Left kidney (tissue), 2 donors: ENCODE results near the gene NRL. TPM values are rescaled to one million over a fixed set of nuclear protein-coding genes. Genes with fewer than 3 reads are reported as not detected.

Experiments used
- DNase-seq: peaks from one replicate; pipeline ENCODE4 v3.0.0-alpha.2; 2013
- polyA plus RNA-seq: library from polyadenylated mRNA; unstranded; fragments of 120-200 nt; gene quantifications from one replicate; pipeline ENCODE4 v1.2.1, GENCODE V29; 2013; ENCODE audit not compliant: insufficient read length

NRL gene
- polyA plus RNA-seq, 1 donor, result 2.6 TPM

DNA sequence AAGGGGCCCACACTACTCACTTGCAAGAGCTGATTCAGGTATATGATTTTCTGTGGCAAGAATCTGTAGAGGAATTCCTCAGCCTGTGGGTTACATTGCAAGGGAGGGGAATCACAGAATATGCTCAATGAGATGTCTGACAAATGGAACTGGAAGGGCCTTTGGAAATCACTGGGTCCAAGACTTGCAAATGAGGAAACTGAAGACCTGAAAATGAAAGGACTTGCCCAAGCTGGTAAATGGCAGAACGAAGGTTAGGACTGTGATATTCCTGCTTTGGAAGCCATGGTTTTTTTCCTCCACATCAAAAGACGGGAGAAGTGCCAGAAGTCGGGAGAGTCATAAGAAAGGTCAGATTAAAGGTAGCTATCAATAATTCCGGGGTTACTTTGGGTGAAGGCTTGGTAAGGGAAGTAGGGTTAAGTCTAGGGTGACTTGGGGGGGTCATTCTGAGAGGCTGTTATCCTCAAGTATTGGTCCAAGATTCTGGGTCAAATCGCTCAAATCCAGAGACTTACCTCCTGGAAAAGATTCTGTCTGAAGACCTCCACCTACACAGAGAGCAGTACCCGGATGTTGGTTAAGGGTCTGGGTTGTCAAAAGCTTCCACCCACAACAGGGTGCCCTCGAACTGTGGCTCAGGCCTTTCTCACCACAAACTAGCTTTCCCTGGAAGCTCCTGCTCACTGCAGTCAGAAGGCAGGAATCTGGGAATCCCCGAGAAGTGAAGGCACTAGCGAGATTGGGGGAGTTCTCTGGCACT lies 31.1 kb upstream of the NRL start:
- DNase-seq, result no peak

DNA sequence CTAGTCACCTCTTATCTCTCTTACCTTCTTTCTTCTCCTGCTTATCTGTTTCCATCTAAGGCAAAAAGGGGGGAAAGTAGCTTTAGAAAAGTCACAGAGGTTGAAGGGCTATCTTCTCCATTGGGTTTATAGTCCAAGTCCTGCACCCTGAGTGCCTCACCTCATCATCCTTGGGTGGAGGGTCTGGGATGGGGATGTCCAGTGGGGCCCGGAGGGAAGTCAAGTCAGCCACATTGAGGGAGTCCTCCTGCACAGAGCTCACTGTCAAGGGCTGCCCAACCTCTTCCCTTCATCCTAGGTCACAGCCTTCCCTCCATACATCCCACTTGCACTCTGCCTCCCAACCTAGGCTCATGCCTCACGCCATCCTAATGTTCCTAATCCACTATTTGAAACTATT lies 30.5 kb upstream of the NRL start:
- DNase-seq, result no peak

DNA sequence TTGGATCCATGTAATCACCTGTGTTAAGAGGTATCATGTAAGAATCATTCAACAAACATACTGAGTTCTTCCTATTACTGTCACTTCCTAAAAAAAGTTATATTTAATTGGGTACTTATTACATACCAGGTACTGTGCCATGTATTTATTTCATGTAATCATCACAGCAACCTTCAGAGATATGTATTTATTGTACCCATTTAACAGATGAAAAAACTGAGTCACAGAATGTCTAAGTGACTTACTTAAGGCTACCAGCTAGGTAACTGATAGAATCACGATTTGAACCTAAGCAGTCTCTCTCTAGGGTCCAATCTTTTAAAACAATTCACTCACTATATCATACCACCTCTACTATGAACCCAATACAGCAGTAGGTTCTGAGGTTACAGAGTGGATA lies 29.7 kb upstream of the NRL start:
- DNase-seq, result no peak

DNA sequence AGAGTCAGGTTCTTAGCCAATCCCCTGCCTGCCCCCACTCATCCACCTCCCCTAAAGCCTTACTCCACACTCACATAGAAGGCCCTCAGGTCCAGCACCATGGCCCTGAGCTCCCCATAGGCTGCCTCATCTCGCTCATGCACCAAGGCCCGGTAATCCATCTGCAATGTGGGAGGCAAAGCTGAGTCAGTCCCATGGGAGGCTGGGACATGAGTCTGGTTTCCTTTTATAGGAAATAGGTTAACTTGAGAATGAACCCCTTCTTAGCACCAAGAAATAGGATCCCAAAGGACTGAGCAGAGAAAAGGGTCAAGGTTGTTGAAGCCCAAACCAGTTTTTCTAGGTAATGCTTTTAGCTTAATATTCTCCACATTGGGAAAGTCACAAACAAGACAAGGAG lies 28.8 kb upstream of the NRL start:
- DNase-seq, result no peak

- peak; percentile 100 for DNase-seq
These were observed 26.5 kb upstream of the NRL start, which contains the start of gene EMC9 for GRCh38 chr14:24141097-24141880. Gene EMC9 (minus strand): TSS chr14:24141591. CDS start chr14:24141304, 287 bp downstream.

GRCh38 chr14:24139272-24139934 lies 24.7 kb upstream of the NRL start:
- DNase-seq, result no peak

- no peak for DNase-seq
These were observed 23.9 kb upstream of the NRL start for GRCh38 chr14:24138396-24139271.

GRCh38 chr14:24137529-24138395 lies 23.0 kb upstream of the NRL start:
- no peak for DNase-seq

GRCh38 chr14:24136684-24137528 lies 22.2 kb upstream of the NRL start:
- no peak for DNase-seq

GRCh38 chr14:24135834-24136683 lies 21.3 kb upstream of the NRL start, which contains the start of gene PSME1:
Gene PSME1 (plus strand): TSS chr14:24136194. CDS start chr14:24136263, 69 bp downstream.
- DNase-seq, result peak; percentile 89

GRCh38 chr14:24135584-24135833 lies 20.8 kb upstream of the NRL start:
- DNase-seq, result no peak

- DNase-seq, result no peak
These were observed 19.0 kb upstream of the NRL start for GRCh38 chr14:24133735-24134134.

- no peak for DNase-seq
These were observed 18.2 kb upstream of the NRL start for GRCh38 chr14:24132976-24133375.

- no peak for DNase-seq
These were observed 17.4 kb upstream of the NRL start for GRCh38 chr14:24132061-24132685.

- no peak for DNase-seq
These were observed 16.8 kb upstream of the NRL start for GRCh38 chr14:24131549-24131966.

- no peak for DNase-seq
These were observed 16.2 kb upstream of the NRL start for GRCh38 chr14:24130717-24131548.

GRCh38 chr14:24130380-24130716 lies 15.6 kb upstream of the NRL start, which contains the start of gene FITM1:
Gene FITM1 (plus strand): TSS chr14:24130659. CDS start chr14:24131564, 905 bp downstream.
- no peak for DNase-seq
